HCT116 (cell line): ENCODE data around the gene HOXD10. TPM values are rescaled to one million over a fixed set of nuclear protein-coding genes. Genes with fewer than 3 reads are reported as not detected.

ENCODE experiments used
- ATAC-seq: fragments of 200-7000 bp; cut with Tn5 transposase; 2 replicates; pipeline ENCODE4 v1.9.1; 2020; ENCODE audit warnings: mild to moderate bottlenecking, moderate library complexity
- BruUV-seq: library from RNA; stranded (reverse); fragments of 400-500 nt; replicated peaks from 2 replicates; lab custom pipeline; 2021; lab: Mats Ljungman, UMichigan
- CTCF ChIA-PET: fragments of 300-600 bp; sonication (Branson Sonifier 250); formaldehyde crosslinking; loops from one replicate; lab custom pipeline; 2021; ENCODE audit warnings: antibody characterized with exemption; lab: Charles Lee
- POLR2A ChIA-PET: fragments of 300-600, 350-600 bp; sonication (Branson Sonifier 250); formaldehyde crosslinking; loops from one replicate; lab custom pipeline; 2021; ENCODE audit warnings: antibody characterized with exemption; lab: Charles Lee
- RAD21 ChIA-PET, 2 experiments: fragments of 300-600 bp; sonication (Branson Sonifier 250); formaldehyde crosslinking; loops; one replicate each; lab custom pipeline; 2023; ENCODE audit warnings: low total read pairs in 2 of 2; ENCODE audit not compliant: uncharacterized antibody in 2 of 2, unreplicated experiment in 2 of 2, low non-redundant PET in 1 of 2; lab: Charles Lee
- DNase-seq: peaks from one replicate; pipeline ENCODE4 v3.0.0-alpha.2; 2010; ENCODE audit warnings: low read depth, low spot score
- H2AFZ ChIP-seq: fragments of 200-600 bp; shearing (Covaris generic), sonication (generic); 2 replicates; pipeline ENCODE4 v1.6.1; 2017; ENCODE audit warnings: low read depth, mixed run types, mixed read lengths, antibody characterized with exemption, low read length; ENCODE audit not compliant: poor library complexity, severe bottlenecking
- H3K27ac ChIP-seq: 2 replicates; pipeline ENCODE4 v1.5.1; 2012; ENCODE audit warnings: low read depth, low read length
- H3K27me3 ChIP-seq: fragments of 200-600 bp; sonication (generic); 2 replicates; pipeline ENCODE4 v1.6.1; 2016; ENCODE audit warnings: mixed run types, low read length, mixed read lengths; ENCODE audit not compliant: insufficient read depth
- H3K36me3 ChIP-seq, 2 experiments: fragments of 200-500 bp in 1 of 2; fragments of 200-600 bp in 1 of 2; sonication (Bioruptor generic) in 1 of 2; sonication (generic) in 1 of 2; 2 replicates each; pipeline versions ENCODE4 v1.5.1 to v1.6.1; 2014 to 2016; ENCODE audit warnings: low read length in 2 of 2, inconsistent platforms in 1 of 2, mixed read lengths in 1 of 2, mixed run types in 1 of 2; ENCODE audit not compliant: insufficient read depth in 2 of 2, control insufficient read depth in 1 of 2
- H3K4me1 ChIP-seq, 2 experiments: fragments of 200-600 bp in 1 of 2; sonication (generic) in 1 of 2; 2 replicates each; pipeline versions ENCODE4 v1.5.1 to v1.6.1; 2012 to 2017; ENCODE audit warnings: low read length in 2 of 2, inconsistent platforms in 1 of 2, mild to moderate bottlenecking in 1 of 2, mixed read lengths in 1 of 2, mixed run types in 1 of 2, moderate library complexity in 1 of 2; ENCODE audit not compliant: insufficient read depth in 2 of 2, control insufficient read depth in 1 of 2
- H3K4me2 ChIP-seq: fragments of 200-600 bp; sonication (generic); 2 replicates; pipeline ENCODE4 v1.6.1; 2017; ENCODE audit warnings: mixed run types, low read length, mixed read lengths
- H3K4me3 ChIP-seq, 2 experiments: fragments of 200-600 bp in 1 of 2; sonication (generic) in 1 of 2; replicated peaks in 1 of 2; 2 replicates each; pipeline ENCODE4 v1.5.1; 2011 to 2016; ENCODE audit warnings: low read length in 2 of 2, control low read depth in 1 of 2, low read depth in 1 of 2, mild to moderate bottlenecking in 1 of 2, mixed read lengths in 1 of 2, mixed run types in 1 of 2
- H3K79me2 ChIP-seq: fragments of 200-600 bp; sonication (generic); 2 replicates; pipeline ENCODE4 v1.6.1; 2017; ENCODE audit warnings: mild to moderate bottlenecking, mixed run types, low read length, moderate library complexity, mixed read lengths; ENCODE audit not compliant: insufficient read depth
- H3K9ac ChIP-seq: fragments of 200-600 bp; sonication (generic); 2 replicates; pipeline ENCODE4 v1.6.1; 2016; ENCODE audit warnings: low read length, mixed read lengths
- H3K9me2 ChIP-seq: fragments of 200-600 bp; sonication (generic), shearing (Covaris generic); 2 replicates; pipeline ENCODE4 v1.6.1; 2017; ENCODE audit warnings: mixed run types, mild to moderate bottlenecking, moderate library complexity; ENCODE audit not compliant: insufficient read depth
- H3K9me3 ChIP-seq, 2 experiments: fragments of 200-500 bp in 1 of 2; fragments of 200-600 bp in 1 of 2; sonication (Bioruptor generic) in 1 of 2; sonication (generic) in 1 of 2; 2 replicates each; pipeline ENCODE4 v1.6.1; 2014 to 2017; ENCODE audit warnings: low read length in 2 of 2, mixed read lengths in 2 of 2, inconsistent platforms in 1 of 2, low read depth in 1 of 2, mild to moderate bottlenecking in 1 of 2, mixed run types in 1 of 2, moderate library complexity in 1 of 2; ENCODE audit not compliant: control insufficient read depth in 1 of 2, insufficient read depth in 1 of 2
- H4K20me1 ChIP-seq: fragments of 200-600 bp; sonication (generic), shearing (Covaris generic); 2 replicates; pipeline ENCODE4 v1.6.1; 2017; ENCODE audit warnings: mixed run types, mild to moderate bottlenecking, moderate library complexity; ENCODE audit not compliant: insufficient read depth
- CBX3 ChIP-seq: IDR thresholded peaks from 2 replicates; pipeline ENCODE4 v1.6.1; 2012; ENCODE audit warnings: low read depth
- CEBPB ChIP-seq: IDR thresholded peaks from 2 replicates; pipeline ENCODE4 v1.6.1; 2012; ENCODE audit warnings: low read depth
- EGR1 ChIP-seq: IDR thresholded peaks from 2 replicates; pipeline ENCODE4 v1.6.1; 2012; ENCODE audit warnings: low read depth
- ELF1 ChIP-seq: IDR thresholded peaks from 2 replicates; pipeline ENCODE4 v1.6.1; 2012; ENCODE audit warnings: low read depth, borderline replicate concordance
- EZH2 ChIP-seq: fragments of 200-600 bp; sonication (generic); IDR thresholded peaks from 2 replicates; pipeline ENCODE4 v1.6.1; 2017; ENCODE audit warnings: antibody characterized with exemption, mixed run types
- EZH2phosphoT487 ChIP-seq: fragments of 200-600 bp; IDR thresholded peaks from 2 replicates; pipeline ENCODE4 v1.6.1; 2018; ENCODE audit warnings: antibody characterized with exemption, borderline replicate concordance
- JUND ChIP-seq: IDR thresholded peaks from 2 replicates; pipeline ENCODE4 v1.6.1; 2012
- POLR2AphosphoS5 ChIP-seq: IDR thresholded peaks from 2 replicates; pipeline ENCODE4 v1.6.1; 2011; ENCODE audit warnings: mild to moderate bottlenecking, low read depth, low read length, moderate library complexity
- RAD21 ChIP-seq: IDR thresholded peaks from 2 replicates; pipeline ENCODE4 v1.6.1; 2012; ENCODE audit warnings: low read depth, mild to moderate bottlenecking
- SIN3A ChIP-seq: IDR thresholded peaks from 2 replicates; pipeline ENCODE4 v1.6.1; 2012; ENCODE audit warnings: low read depth
- SP1 ChIP-seq: IDR thresholded peaks from 2 replicates; pipeline ENCODE4 v1.6.1; 2012; ENCODE audit warnings: low read depth
- SRF ChIP-seq: IDR thresholded peaks from 2 replicates; pipeline ENCODE4 v1.6.1; 2012; ENCODE audit warnings: low read depth
- TCF7L2 ChIP-seq: IDR thresholded peaks from 2 replicates; pipeline ENCODE4 v1.7.0; 2011; ENCODE audit warnings: borderline replicate concordance, inconsistent platforms; ENCODE audit not compliant: insufficient read depth, insufficient read length; ENCODE audit errors: extremely low read depth
- YY1 ChIP-seq: IDR thresholded peaks from 2 replicates; pipeline ENCODE4 v1.6.1; 2011; ENCODE audit warnings: low read length, low read depth, moderate library complexity, mild to moderate bottlenecking; ENCODE audit not compliant: insufficient replicate concordance; ENCODE audit errors: extremely low read depth
- ZFX ChIP-seq: fragments of 450-650 bp; IDR thresholded peaks from 2 replicates; pipeline ENCODE4 v1.6.1; 2017
- ZNF274 ChIP-seq: fragments of 200-500 bp; sonication (Bioruptor generic); IDR thresholded peaks from 2 replicates; pipeline ENCODE4 v1.6.1; 2014; ENCODE audit warnings: mild to moderate bottlenecking, low read depth, low read length, inconsistent platforms
- intact Hi-C: fragments of 100-400 bp; cut with micrococcal nuclease; formaldehyde crosslinking; loops from 2 replicates; pipeline ENCODE4 v1.10.0; 2022
- total RNA-seq: library from RNA; stranded (reverse); gene quantifications from one replicate; pipeline ENCODE4 v1.2.1, GENCODE V29; 2021; ENCODE audit not compliant: unreplicated experiment
- TF ChIP-seq, protein P1 (sequence below): IDR thresholded peaks from 2 replicates; pipeline ENCODE4 v1.6.1; 2012
- TF ChIP-seq, protein P2 (sequence below): IDR thresholded peaks from 2 replicates; pipeline ENCODE4 v1.6.1; 2012; ENCODE audit warnings: low read depth

The HOXD10 gene
- total RNA-seq, 1 experiment from 2014 or later: not detected

DNA sequence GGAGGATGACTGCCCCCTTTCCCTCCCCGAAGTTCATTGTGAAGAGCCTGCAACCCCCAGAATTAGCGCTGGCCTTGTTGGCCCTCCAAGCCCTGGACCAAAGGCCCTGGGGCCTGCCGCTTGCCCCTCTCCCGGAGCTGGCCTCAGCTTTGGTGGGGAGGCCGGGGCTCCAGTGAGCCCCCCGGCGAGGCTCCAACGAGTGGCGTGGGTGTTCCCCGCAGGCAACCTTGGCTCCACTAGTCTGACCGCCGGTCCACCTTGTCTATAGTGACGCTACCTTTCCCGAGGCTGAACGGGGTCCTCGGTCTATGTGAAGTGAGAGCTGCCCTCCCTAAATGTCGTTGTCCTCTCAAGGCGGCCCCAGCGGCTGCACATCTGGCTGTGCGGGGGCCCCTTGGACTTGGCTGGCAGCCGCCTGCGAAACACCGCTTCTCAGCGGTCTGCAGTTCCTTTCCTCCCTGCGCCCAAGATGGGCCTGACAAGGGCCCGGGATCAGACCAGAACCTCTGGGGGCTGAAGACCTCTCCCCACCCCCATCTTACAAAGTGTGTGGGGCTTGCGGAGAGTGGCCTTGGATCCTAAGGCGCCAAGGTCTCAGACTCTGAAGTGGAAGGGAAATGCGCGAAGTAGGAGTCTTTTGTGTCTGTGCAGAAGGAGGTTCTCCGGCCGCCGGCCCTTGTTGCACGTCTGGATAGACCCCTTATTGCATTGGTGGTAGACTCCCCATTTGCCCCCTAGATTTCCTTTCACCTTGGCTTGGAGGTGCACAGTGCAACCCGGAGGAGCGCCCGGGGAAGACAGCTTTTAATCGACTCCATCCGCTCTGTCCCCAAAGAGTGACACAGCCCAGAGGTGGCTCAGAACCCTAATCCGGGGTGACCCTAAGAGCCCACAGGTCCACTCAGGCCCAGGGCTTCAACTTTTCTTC lies 3.9 kb upstream of the HOXD10 start (continued):
- no peak for TF ChIP-seq EGR1
- TF ChIP-seq, protein P1, sequence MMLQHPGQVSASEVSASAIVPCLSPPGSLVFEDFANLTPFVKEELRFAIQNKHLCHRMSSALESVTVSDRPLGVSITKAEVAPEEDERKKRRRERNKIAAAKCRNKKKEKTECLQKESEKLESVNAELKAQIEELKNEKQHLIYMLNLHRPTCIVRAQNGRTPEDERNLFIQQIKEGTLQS: no peak
- no peak for TF ChIP-seq YY1
- TF ChIP-seq ELF1: no peak
- no peak for TF ChIP-seq POLR2AphosphoS5
- no peak for TF ChIP-seq CEBPB
- TF ChIP-seq EZH2phosphoT487: no peak
- no peak for TF ChIP-seq SIN3A
- TF ChIP-seq TCF7L2: no peak

DNA sequence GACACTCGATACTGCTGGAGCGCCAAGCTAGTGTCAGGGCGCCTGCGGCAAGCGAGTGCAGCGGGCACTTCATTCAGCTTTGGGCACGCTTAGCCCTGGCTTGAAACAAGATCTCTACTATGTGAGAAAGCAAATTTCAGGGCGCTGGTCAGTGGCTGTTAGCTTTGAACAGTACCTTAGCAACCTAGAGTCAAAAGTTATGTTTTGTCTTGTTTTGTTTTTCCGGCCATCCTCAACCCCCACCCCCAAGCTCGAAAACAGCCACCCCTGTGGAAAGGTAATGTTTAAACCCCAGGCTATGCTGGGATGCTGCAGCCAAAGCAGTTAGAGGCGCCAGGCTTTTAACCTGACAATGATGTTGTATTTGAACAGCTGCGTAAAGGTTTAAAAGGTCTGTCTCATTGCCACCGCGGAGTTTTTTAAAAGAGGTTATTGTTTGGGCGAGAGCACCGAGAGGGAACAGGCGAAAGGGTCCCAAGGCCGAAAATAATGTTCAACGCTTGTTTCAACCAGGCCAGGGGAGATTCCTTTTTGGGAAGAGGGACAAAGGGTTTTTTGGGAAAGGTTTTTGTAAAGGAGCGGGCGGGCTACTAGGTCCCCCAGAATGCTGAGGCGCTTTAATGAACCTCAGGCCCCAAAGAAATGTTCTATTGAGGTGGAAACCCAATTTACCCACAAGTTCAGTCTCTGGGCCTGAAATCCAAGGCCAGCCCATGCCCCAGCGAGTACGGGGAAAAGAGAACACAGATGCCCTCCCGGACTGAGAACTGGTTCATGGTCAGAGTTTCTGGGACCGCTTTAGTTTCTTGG lies 2.3 kb upstream of the HOXD10 start:
- Histone ChIP-seq H2AFZ (no peak overlapping the region), H3K36me3 (no peaks in the 10 kb centered on the region), H3K27ac (no peak overlapping the region)
- no TSS peak for BruUV-seq
- no peak for TF ChIP-seq RAD21
- no peak for TF ChIP-seq SP1
- no peak for TF ChIP-seq CBX3
- TF ChIP-seq EGR1: no peak
- TF ChIP-seq YY1: no peak
- TF ChIP-seq, protein P2, sequence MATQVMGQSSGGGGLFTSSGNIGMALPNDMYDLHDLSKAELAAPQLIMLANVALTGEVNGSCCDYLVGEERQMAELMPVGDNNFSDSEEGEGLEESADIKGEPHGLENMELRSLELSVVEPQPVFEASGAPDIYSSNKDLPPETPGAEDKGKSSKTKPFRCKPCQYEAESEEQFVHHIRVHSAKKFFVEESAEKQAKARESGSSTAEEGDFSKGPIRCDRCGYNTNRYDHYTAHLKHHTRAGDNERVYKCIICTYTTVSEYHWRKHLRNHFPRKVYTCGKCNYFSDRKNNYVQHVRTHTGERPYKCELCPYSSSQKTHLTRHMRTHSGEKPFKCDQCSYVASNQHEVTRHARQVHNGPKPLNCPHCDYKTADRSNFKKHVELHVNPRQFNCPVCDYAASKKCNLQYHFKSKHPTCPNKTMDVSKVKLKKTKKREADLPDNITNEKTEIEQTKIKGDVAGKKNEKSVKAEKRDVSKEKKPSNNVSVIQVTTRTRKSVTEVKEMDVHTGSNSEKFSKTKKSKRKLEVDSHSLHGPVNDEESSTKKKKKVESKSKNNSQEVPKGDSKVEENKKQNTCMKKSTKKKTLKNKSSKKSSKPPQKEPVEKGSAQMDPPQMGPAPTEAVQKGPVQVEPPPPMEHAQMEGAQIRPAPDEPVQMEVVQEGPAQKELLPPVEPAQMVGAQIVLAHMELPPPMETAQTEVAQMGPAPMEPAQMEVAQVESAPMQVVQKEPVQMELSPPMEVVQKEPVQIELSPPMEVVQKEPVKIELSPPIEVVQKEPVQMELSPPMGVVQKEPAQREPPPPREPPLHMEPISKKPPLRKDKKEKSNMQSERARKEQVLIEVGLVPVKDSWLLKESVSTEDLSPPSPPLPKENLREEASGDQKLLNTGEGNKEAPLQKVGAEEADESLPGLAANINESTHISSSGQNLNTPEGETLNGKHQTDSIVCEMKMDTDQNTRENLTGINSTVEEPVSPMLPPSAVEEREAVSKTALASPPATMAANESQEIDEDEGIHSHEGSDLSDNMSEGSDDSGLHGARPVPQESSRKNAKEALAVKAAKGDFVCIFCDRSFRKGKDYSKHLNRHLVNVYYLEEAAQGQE: no peak
- no peak for TF ChIP-seq POLR2AphosphoS5
- TF ChIP-seq SIN3A: no peak
- no peak for TF ChIP-seq SRF
- no peak for TF ChIP-seq JUND
- TF ChIP-seq ZNF274: no peak
- no peak for TF ChIP-seq TCF7L2
- TF ChIP-seq EZH2phosphoT487: no peak
- TF ChIP-seq ZFX: no peak
- no peak for TF ChIP-seq EZH2
- TF ChIP-seq CEBPB: no peak
- TF ChIP-seq, all 23 proteins: peak for 0
- ATAC-seq (no peak), DNase-seq (no peak)
- Histone ChIP-seq H3K9me2 (no peaks in the 10 kb centered on the region), H3K4me3 (no peak overlapping the region), H3K4me2 (no peak overlapping the region), H4K20me1 (no peaks in the 10 kb centered on the region), H3K79me2 (no peaks in the 10 kb centered on the region), H3K9me3 (no peaks in the 10 kb centered on the region), H3K27me3 (no peaks in the 10 kb centered on the region), H3K9ac (no peak overlapping the region), H3K4me1 (peaks cover 0 to 12% of the 10 kb centered on the region in 2 experiments; a peak in 1 of 4 replicates)
- CTCF ChIA-PET: no interaction called here
- POLR2A ChIA-PET: no interaction called here
- intact Hi-C loops: no loop called here
- RAD21 ChIA-PET: no interaction called here
